Activated gamma-delta T cell (primary cell): ENCODE data around the gene NUBP2.

ENCODE experiments used
- DNase-seq: peaks from one replicate; lab custom pipeline; 2025; lab: John Stamatoyannopoulos, UW

The NUBP2 gene

DNA sequence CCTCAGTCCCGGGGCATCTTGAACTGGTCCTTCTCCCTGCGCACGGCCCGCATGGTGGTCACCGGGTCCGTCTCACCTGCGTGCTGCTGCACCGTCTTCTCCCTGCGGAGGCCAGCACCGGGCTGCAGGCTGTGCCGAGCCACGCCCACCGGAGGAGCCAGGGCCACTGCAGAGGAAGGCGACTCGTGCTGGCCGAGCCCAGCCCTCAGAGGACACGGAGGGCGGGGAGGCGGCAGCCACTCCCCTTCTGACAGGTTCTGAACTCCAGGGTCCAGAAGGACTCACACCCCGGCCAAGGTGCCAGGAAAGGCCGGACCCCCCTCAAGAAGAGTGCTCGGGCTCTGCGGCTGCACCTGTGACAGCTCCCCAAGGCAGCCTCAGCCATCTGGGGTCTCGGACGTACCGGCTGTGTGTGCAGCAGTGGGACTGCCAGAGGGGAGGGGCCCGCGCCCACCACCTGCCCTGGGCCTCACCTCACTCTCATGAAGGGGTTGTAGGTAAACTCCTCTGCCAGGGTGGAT, 26.6 kb downstream of the NUBP2 start:
- DNase-seq: no peak

DNA sequence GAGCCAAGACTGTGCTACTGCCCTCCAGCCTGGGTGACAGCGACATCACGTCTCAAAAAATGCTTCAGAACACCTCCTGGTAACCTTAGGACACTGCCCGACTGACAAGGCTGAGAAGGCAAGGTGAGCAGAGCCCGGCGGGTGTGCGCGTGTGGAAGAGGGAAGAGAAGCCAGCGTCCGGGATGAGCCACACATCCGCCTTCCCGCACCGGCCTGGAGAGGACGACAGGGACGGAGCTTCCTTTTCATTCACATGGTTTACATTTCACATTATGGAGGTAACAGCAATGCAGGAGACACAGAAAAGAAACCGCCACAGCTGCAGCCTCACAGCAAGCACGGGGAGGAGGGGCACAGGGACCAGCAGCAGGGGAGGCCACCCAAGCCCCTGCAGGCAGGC, 27.3 kb downstream of the NUBP2 start:
- DNase-seq: no peak

DNA sequence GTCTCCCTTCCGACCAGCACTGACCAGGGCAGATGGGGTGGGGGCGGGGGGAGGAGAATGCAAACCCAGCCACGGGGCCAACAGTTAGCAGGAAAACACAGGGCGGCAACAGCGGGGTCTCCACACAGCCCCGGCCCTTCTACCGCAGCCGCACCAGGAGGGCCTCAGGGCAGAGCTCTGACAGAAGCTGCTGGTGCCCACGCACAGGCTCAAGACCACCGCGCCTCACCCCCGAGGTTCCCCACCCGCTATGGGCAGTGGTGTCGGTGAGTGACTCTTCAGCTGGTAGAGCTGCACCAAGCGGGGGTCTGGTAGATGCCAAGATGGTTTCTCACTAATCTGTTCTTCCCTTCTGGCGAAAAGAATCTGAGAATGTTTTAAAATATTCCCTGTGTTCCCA, 27.8 kb downstream of the NUBP2 start:
- DNase-seq: no peak

DNA sequence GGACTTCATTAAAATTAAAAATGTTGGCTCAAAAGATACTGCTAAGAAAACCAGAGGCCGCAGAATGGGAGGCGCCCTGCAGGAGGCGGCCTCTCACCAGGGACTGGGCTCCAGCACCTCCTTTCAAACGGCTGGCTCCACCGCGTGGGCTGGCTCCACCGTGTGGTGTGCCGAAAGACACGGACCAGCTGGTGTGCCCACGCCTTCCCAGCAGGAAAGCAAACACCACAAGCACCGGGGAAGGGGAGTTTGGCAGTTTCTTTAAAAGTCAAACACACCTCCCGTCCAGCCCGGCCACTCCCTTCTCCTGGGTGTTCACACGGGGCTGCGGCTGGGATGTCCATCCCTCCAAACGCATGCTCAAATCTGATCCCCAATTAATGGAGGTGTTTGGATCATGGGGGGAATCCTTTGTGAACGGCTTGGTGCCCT, 30.0 kb downstream of the NUBP2 start:
- no peak for DNase-seq

DNA sequence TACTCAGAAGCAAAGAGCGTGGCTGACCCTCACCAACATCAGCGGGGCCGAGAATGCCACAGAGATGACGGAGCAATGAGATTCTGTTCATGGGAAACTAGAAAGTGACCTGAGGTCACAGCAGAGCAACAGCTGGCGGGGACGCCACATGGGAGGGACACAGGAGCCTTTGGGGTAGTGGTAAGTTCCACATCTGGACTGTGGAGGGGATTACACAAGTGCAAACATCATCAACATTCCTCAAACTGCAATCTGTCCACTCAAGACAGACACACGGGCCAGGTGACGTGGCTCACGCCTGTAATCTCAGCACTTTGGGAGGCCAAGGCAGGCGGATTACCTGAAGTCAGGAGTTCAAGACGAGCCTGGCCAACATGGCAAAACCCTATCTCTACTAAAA, 32.7 kb downstream of the NUBP2 start:
- no peak for DNase-seq

DNA sequence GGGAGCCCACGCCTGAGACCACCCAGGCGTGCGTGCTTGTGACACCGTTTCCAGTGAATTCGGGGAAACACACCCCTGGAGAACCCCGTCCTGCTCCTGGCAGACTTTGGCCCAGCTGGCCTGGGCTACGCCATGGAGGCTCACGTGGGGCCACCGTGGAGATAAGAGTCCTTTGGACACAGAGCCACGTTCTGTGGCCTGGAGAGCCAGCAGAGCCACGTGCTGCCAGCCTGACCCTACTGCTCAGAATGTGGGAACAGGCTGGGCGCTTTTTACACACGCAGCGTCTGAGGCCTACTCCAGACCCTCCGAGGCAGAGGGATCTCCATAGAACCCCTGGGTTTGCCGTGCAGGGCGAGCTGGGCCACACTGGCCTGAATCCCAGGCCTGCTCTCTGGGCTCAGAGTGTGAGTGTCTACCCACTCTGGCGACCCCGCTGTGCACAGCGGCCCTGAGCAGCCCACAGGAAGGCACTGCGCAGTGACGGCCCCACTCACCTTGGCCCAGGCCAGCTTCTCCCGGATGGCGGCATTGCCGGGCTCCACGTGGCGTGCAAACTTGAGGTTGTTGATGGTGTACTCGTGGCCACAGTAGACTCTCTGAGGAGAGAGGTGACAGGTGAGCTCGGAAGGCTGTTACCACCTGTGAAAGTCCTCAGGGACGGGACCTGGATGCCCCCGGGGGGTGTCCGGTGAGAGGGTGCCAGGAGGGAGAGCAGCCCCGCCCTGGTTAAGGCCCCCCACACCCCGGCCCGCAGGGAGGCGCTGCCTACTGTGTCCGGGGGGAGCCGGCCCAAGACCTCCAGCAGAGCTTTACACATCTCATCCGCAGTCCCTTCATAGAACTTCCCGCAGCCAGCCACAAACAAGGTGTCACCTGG, 33.9 kb downstream of the NUBP2 start:
- no peak for DNase-seq

DNA sequence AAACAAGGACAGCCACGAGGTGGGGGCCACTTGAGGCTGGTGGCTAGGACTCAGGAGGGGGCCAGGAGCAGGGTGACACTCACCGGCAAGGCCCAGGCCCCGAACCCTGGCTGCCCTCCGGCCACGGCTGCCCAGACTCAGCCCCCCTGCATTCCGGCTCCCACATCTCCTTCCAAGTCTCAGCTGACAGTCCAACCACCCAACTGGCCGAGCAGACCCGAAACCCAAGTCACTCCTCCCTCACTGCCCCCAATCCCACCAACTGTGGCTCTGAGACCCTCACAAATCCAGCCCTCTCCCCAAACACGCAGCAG, 34.5 kb downstream of the NUBP2 start:
- no peak for DNase-seq

DNA sequence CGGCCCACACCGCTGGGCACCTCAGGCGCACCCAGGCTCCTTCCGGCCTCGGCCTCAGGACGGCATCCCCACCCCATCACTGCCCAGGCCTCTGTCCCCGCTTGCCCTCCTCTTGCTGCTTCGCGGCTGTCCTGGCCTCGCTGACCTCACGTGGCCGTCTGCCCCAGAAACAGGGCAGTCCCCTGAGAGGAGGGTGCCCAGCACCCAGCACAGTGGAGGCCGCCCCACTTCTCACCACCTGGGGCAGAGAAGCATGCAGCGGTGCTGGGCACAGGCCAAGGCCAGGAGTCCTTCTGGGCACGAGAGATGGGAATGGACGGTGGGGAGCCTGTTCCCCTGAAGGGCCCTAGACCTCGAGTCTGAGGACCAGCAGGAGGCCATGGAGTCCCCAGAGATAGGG, 35.0 kb downstream of the NUBP2 start:
- DNase-seq: no peak

DNA sequence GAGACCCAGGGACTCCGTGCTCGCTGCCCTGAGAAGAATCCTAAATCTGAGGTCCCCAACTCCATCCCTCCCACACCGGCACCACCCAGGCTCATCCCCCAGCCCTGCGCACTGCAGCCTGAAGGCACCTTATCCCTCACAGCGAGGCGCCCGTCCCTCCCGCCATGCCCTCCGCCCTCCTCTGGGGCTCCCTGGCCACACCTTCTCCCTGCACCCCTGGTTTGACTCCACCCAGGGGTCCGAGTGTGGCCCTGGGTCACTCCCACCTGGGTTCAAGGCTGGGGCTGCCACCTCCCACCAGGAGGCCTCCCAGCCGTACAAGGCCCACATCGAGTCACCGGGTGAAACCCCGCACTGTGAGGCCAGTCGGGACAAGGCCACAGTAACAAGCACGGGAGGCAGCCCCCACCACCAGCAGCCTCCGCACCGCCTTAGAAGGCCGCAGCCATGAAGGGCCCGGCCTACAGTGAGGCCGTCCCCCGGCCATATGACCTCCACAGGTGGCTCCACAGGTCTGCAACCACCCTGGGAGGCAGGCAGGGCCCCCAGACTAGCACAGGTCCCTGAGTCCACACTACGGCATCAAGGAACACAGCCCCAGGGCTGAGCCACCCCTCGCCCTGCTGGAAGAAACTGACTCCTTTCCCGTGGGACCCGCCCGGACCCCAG, 35.6 kb downstream of the NUBP2 start:
- no peak for DNase-seq

DNA sequence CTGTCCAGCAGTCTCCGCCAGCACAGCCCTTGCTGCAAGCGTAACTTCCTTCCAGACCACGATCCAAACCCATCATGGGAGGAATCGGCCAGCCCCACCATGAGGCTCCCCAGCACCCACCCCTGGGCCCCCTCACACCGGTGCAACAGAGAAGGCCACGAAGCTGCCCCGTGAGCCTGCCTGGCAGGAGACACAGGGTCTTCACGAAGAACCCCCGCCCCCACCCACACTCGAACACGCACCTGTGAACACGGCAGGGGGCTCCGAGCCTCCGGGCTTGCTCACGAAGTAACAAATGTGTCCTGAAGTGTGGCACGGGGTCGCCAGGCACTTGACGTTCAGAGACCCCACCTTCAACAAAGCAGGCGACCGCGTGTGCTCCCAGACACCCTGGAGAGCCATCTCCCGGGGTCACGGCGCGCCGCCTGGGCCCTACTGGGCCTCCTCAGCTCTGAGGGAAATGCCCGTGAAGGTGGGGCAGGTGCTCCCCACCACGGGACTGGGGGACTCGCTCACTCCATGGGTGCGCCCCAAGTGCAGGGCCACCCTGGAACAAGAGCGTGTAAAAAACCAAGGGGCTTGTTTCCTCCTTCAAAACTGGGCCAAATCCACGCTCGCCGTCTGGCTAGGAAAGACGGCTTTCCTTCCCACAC, 36.2 kb downstream of the NUBP2 start:
- no peak for DNase-seq

DNA sequence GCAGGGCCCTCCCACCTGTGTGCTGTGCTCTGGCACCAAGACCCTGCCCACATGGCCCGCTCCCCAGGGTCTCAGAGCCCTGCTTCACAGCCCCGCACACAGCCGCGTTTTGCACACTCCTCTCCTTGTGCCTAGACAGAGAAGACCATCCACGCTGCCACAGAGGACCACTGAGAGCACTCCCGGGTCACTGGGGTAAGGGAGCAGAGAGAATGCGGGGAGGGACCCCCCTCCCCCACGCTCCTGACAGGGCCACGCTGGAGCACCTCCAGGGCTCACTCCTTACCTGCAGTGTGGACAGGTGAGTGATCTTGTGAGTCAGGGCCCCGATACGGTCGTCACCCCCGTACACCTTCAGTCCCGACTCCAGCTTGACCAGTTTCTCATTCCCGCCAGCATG, 36.9 kb downstream of the NUBP2 start:
- DNase-seq: no peak

DNA sequence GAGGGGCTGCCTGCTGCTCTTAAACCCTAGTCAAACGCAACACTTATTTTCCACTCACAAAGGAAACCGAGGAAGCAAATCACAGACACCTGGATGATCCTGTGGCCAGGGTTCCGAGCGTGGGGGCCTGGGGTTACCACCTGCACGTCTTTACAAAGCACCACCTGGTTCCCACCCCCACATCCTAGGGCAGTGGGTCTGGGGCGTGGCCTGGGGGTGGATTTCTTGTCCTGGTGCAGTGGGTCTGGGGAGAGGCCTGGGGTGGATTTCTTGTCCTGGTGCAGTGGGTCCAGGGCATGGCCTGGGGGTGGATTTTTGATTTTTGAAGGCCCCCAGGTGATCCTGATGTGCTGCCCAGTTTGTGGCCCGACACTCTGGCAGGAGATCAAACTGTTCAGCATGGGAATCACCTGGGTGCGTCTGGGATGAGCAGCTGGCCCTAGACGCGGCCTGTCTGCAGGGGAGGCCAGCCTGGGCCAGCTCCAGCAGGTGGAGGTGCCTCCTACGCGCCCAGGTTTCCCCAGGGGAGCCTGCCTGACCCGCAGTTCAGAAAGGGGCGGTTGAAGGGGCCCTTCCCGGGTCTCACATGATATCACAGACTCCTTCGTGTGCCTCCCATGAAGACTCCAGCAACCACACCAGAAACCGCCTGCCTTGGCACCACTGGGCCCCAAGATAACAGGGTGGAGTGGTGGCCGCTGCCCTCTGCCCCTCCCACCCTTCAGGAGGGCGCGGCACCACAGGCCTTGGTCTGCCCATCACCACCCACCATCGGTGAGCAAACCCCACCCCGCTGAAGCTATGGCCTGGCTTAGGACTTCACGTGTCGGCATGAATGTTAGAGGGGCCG, 37.6 kb downstream of the NUBP2 start:
- no peak for DNase-seq

DNA sequence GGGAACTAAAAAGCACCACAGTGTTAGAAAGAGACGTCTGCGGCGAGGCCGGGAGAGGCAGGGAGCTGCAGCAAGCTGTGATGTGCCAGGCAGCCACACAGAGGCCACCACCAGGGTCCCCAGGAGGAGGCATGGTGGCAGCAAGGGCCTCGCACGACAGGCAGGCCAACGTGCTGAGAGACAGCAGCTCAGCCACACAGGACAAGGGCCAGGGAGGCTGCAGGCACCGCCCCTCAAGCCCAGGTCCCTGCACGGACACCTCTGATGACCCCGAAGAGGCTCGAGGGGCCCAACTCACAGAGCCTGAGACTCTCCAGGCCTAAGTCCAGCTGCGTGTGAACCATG, 38.2 kb downstream of the NUBP2 start:
- no peak for DNase-seq

DNA sequence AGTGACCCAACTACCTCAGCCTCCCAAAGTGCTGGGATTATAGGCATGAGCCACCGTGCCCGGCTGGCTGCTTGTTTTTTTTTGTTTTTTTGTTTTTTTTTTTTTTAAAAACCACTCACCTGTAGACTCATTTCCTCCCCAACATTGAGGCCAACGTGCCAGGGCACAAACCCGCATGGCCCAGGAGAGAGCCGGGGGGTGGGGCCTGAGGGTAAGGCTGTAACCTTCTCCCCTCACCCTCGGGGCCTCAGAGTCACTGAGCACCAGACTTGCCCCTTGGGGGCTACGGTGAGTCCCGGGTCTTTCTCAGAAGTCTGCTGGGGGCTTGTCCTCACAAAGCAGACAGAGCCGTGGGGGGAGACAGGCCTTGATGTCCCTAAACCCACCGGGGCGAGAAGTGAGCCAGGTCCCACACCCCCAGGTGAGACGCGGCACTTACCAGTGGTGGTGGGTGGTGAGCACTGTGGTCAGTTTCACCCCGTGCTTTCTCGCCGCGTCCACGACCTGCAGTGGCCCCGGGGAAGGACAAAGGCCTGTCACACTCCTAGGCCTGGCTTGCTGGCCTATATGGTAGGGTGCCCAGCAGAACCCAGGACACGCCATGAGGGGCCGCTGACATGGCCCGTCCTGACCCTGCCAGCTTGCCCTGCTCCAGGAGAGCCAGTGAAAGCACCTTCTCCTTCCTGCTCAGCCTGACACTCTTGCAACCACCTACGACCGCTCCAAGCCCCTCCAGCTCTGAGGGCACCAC, 39.3 kb downstream of the NUBP2 start:
- DNase-seq: no peak

DNA sequence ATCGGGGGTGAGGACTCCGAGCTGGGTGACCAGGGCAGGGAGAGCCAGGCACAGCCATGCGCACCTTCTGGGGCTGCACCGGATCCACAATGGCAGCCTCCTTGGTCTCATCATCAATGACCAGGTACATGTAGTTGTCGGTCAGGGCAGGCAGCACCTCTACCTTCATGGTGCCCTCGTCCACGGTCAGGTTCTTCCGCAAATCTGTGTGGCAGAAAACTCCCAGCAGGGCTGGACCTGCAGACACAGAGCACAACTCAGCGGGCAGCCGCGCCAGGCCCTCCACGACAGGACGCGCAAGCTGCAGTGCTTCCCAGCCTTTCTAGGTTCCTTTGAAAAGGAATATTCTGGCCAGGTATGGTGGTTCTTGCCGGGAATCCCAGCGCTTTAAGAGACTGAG, 40.0 kb downstream of the NUBP2 start:
- no peak for DNase-seq

DNA sequence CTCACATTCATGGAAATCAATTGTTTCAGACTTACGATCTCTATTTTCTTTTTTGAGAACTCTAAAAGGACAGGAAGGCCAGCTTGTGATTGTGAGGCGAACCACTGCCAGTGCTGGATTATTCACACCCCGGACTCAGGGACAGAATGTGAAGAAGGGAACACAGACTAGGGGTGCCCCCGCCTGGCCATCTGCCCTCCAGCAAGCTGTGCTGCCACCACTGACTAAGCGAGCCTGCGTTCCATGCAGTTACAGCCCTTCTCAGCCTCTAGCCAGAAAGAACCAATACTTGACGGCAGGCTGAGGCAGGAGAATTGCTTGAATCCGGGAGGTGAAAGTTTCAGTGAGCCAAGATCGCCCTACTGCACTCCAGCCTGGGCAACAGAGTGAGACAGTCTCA, 41.1 kb downstream of the NUBP2 start:
- DNase-seq: no peak

DNA sequence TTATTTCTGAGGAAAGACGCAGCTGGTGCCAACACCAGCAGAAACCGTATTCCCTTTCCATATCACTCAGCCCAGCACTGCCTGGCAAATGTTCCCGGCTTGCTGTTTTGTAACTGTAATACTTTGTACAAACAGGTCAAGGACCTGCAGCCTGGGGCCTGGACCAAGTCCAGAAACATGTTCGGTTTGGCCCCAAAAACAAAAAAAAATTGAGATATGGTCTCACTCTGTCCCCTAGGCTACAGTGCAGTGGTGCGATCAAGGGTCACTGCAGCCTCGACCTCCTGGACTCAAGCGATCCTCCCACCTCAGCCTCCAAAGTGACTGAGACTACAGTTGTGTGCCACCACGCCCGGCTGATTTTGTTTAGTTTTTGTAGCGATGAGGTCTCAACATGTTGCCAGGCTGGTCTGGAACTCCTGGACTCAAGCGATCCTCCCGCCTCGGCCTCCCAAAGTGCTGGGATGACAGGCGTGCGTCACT, 42.7 kb downstream of the NUBP2 start:
- DNase-seq: no peak

DNA sequence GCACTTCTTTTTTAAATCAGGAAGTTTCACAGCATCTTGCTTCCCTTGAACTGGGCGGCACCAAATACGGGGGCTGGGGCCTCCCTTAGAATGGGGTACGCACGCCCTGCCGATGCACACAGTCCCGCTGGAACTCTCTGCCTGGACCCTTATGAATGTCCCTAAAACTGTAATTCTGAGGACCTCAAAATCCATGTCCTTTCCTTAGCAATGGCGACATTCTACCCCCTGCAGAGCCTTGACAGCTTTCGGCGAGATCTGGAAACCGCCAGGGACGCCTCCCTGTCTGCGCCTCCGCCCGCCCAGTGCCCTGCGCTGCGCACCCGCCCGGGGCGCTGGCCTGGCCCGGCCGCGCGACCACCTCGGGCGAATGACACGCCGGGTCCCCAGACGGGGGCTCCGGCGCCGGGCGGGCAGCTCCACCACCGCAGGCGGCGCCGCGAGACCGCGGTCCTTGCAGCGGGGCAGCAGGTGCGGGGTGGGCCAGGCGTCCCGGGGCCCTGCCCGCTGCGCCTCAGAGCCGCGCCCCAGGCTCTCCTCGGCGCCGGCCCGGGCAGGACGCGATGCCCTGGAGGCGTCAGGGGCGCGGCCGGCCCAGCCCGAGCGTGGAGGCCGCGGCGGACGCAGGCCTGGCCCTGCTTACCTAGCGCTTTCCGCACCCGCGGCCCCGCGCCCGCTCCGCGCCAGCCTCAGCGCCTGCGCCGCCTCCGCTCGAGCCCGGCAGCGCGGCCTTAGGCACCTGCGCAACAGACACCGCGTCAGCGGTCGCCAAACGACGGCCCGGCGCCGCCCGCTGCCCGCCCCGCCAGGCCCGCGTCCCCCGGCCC, 43.3 kb downstream of the NUBP2 start:
- peak; percentile 78 for DNase-seq

DNA sequence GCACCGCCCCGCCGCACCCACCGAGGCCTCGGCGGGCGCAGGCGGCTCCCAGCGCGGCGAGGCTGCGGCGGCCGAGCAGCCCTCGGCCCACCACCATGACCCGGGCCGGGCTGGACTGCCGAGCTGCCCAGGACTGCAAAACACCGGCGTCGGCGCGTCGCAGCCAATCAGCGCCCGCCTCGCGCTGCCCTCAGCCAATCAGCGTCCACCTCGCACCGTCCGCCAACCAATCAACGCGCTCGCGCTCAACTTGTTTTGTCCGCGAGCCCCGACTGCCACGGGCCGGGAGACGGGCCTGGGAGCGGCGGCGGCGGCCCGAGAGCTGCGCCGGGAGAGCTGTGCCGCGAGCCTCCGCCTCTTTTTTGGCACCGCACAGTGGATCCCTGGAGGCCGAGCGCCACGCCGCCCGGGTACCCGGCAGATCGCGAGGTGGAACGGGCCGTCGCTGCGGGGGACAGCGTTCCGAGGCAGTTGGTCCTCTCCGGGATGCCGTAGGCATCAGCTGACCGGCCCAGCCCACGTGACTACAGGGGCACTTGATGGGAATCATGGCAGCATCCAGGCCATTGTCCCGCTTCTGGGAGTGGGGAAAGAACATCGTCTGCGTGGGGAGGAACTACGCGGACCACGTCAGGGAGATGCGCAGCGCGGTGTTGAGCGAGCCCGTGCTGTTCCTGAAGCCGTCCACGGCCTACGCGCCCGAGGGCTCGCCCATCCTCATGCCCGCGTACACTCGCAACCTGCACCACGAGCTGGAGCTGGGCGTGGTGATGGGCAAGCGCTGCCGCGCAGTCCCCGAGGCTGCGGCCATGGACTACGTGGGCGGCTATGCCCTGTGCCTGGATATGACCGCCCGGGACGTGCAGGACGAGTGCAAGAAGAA, 44.2 kb downstream of the NUBP2 start, which contains the start of the genes FAHD1 and HAGH:
TSS of gene FAHD1 (plus strand) at position 516 of the 883 bp plus-strand sequence. CDS start at position 549, 33 bp downstream.
TSS of gene HAGH (minus strand) at position 135 of the 883 bp plus-strand sequence. CDS start at position 97, 38 bp downstream.
- DNase-seq: peak; percentile 80
